ENCODE measurements around the gene ZSCAN5B. TPM values are rescaled to one million over a fixed set of nuclear protein-coding genes. Genes with fewer than 3 reads are reported as not detected.

The ZSCAN5B gene
- total and polyA plus RNA-seq, 2 donors = 0.05 TPM; not detected in 1

- WGBS = 94% methylated on average over 12 of the region's 12 CpGs
- no peaks in the 10 kb centered on the region for H3K9me3 ChIP-seq (ENCODE audit: control insufficient read depth in 2 of 2, insufficient read depth in 1 of 2, low read length in 1 of 2)
- peaks cover 33 to 41% of the 10 kb centered on the region in 2 donors for H3K4me1 ChIP-seq (ENCODE audit: control insufficient read depth in 2 of 2, insufficient read depth in 2 of 2, low read length in 2 of 2)
- no peak overlapping the region for H3K4me3 ChIP-seq (ENCODE audit: low read length in 2 of 2)
- DNase-seq (ENCODE audit: low read depth in 6 of 9, low spot score in 9 of 9) = no peak
- peak overlapping the region in 1 of 2 donors; percentile 50 for H3K27ac ChIP-seq (ENCODE audit: low read depth in 1 of 2, low read length in 1 of 2)
- H3K36me3 ChIP-seq (ENCODE audit: control insufficient read depth in 2 of 2, insufficient read depth in 2 of 2, low read length in 1 of 2) = peaks cover 21 to 38% of the 10 kb centered on the region in 2 donors
- H3K27me3 ChIP-seq (ENCODE audit: control insufficient read depth in 2 of 2, insufficient read depth in 1 of 2, low read length in 1 of 2) = no peaks in the 10 kb centered on the region
These were observed 52.8 kb downstream of the ZSCAN5B start for GRCh38 chr19:56144831-56145230.

- H3K9me3 ChIP-seq (ENCODE audit: control insufficient read depth in 2 of 2, insufficient read depth in 1 of 2, low read length in 1 of 2) = no peaks in the 10 kb centered on the region
- DNase-seq (ENCODE audit: low read depth in 6 of 9, low spot score in 9 of 9) = no peak
- H3K36me3 ChIP-seq (ENCODE audit: control insufficient read depth in 2 of 2, insufficient read depth in 2 of 2, low read length in 1 of 2) = peaks cover 16 to 34% of the 10 kb centered on the region in 2 donors
- peak overlapping the region in 1 of 2 donors; percentile 50 for H3K27ac ChIP-seq (ENCODE audit: low read depth in 1 of 2, low read length in 1 of 2)
- peaks cover 36 to 44% of the 10 kb centered on the region in 2 donors for H3K4me1 ChIP-seq (ENCODE audit: control insufficient read depth in 2 of 2, insufficient read depth in 2 of 2, low read length in 2 of 2)
- no peaks in the 10 kb centered on the region for H3K27me3 ChIP-seq (ENCODE audit: control insufficient read depth in 2 of 2, insufficient read depth in 1 of 2, low read length in 1 of 2)
- no peak overlapping the region for H3K4me3 ChIP-seq (ENCODE audit: low read length in 2 of 2)
- WGBS = 13% methylated on average over 6 of the region's 6 CpGs
These were observed 53.2 kb downstream of the ZSCAN5B start for GRCh38 chr19:56144376-56144775.

- Histone ChIP-seq H3K4me1 (ENCODE audit: control insufficient read depth in 2 of 2, insufficient read depth in 2 of 2, low read length in 2 of 2) (peaks cover 36 to 44% of the 10 kb centered on the region in 2 donors), H3K9me3 (ENCODE audit: control insufficient read depth in 2 of 2, insufficient read depth in 1 of 2, low read length in 1 of 2) (no peaks in the 10 kb centered on the region), H3K36me3 (ENCODE audit: control insufficient read depth in 2 of 2, insufficient read depth in 2 of 2, low read length in 1 of 2) (peaks cover 9 to 24% of the 10 kb centered on the region in 2 donors), H3K4me3 (ENCODE audit: low read length in 2 of 2) (peak overlapping the region in 1 of 2 donors; percentile 74), H3K27ac (ENCODE audit: low read depth in 1 of 2, low read length in 1 of 2) (peak overlapping the region; percentile 56 to 97), H3K27me3 (ENCODE audit: control insufficient read depth in 2 of 2, insufficient read depth in 1 of 2, low read length in 1 of 2) (no peaks in the 10 kb centered on the region)
- WGBS = 98% methylated on average over 4 of the region's 4 CpGs
- DNase-seq (ENCODE audit: low read depth in 6 of 9, low spot score in 9 of 9) = no peak
These were observed 54.6 kb downstream of the ZSCAN5B start for GRCh38 chr19:56142897-56143434.

GRCh38 chr19:56142087-56142787 lies 55.3 kb downstream of the ZSCAN5B start:
- DNase-seq (ENCODE audit: low read depth in 6 of 9, low spot score in 9 of 9) = no peak
- Histone ChIP-seq H3K27me3 (ENCODE audit: control insufficient read depth in 2 of 2, insufficient read depth in 1 of 2, low read length in 1 of 2) (no peaks in the 10 kb centered on the region), H3K36me3 (ENCODE audit: control insufficient read depth in 2 of 2, insufficient read depth in 2 of 2, low read length in 1 of 2) (peaks cover 5 to 16% of the 10 kb centered on the region in 2 donors), H3K9me3 (ENCODE audit: control insufficient read depth in 2 of 2, insufficient read depth in 1 of 2, low read length in 1 of 2) (no peaks in the 10 kb centered on the region), H3K4me1 (ENCODE audit: control insufficient read depth in 2 of 2, insufficient read depth in 2 of 2, low read length in 2 of 2) (peaks cover 36 to 44% of the 10 kb centered on the region in 2 donors), H3K27ac (ENCODE audit: low read depth in 1 of 2, low read length in 1 of 2) (peak overlapping the region; percentile 93 to 97), H3K4me3 (ENCODE audit: low read length in 2 of 2) (peak overlapping the region; percentile 68 to 74)
- 71% methylated on average over 17 of the region's 17 CpGs for WGBS

GRCh38 chr19:56141417-56141993 lies 56.1 kb downstream of the ZSCAN5B start:
- Histone ChIP-seq H3K36me3 (ENCODE audit: control insufficient read depth in 2 of 2, insufficient read depth in 2 of 2, low read length in 1 of 2) (peaks cover 4 to 9% of the 10 kb centered on the region in 2 donors), H3K4me3 (ENCODE audit: low read length in 2 of 2) (peak overlapping the region; percentile 68 to 74), H3K9me3 (ENCODE audit: control insufficient read depth in 2 of 2, insufficient read depth in 1 of 2, low read length in 1 of 2) (no peaks in the 10 kb centered on the region), H3K27me3 (ENCODE audit: control insufficient read depth in 2 of 2, insufficient read depth in 1 of 2, low read length in 1 of 2) (no peaks in the 10 kb centered on the region), H3K27ac (ENCODE audit: low read depth in 1 of 2, low read length in 1 of 2) (peak overlapping the region; percentile 93 to 97), H3K4me1 (ENCODE audit: control insufficient read depth in 2 of 2, insufficient read depth in 2 of 2, low read length in 2 of 2) (peaks cover 36 to 44% of the 10 kb centered on the region in 2 donors)
- WGBS = 2% methylated on average over 25 of the region's 26 CpGs
- peak in 8 of 9 donors; percentile 53 to 89 (median 72) for DNase-seq (ENCODE audit: low read depth in 6 of 9, low spot score in 9 of 9)

- Histone ChIP-seq H3K4me1 (ENCODE audit: control insufficient read depth in 2 of 2, insufficient read depth in 2 of 2, low read length in 2 of 2) (peaks cover 36 to 44% of the 10 kb centered on the region in 2 donors), H3K27me3 (ENCODE audit: control insufficient read depth in 2 of 2, insufficient read depth in 1 of 2, low read length in 1 of 2) (no peaks in the 10 kb centered on the region)
- under 1% methylated on average over 56 of the region's 56 CpGs for WGBS
These were observed 56.8 kb downstream of the ZSCAN5B start, which contains the start of gene ZNF444 for GRCh38 chr19:56140583-56141416. Gene ZNF444, plus strand, starts transcription at chr19:56141287. Its CDS starts 5,625 bp downstream, at chr19:56146912.

GRCh38 chr19:56139847-56140582 lies 57.6 kb downstream of the ZSCAN5B start:
- WGBS = 39% methylated on average over 22 of the region's 22 CpGs
- Histone ChIP-seq H3K4me3 (ENCODE audit: low read length in 2 of 2) (peak overlapping the region; percentile 68 to 74), H3K27ac (ENCODE audit: low read depth in 1 of 2, low read length in 1 of 2) (peak overlapping the region; percentile 77 to 93), H3K4me1 (ENCODE audit: control insufficient read depth in 2 of 2, insufficient read depth in 2 of 2, low read length in 2 of 2) (peaks cover 36 to 42% of the 10 kb centered on the region in 2 donors), H3K36me3 (ENCODE audit: control insufficient read depth in 2 of 2, insufficient read depth in 2 of 2, low read length in 1 of 2) (peaks cover 0 to 4% of the 10 kb centered on the region in 2 donors), H3K9me3 (ENCODE audit: control insufficient read depth in 2 of 2, insufficient read depth in 1 of 2, low read length in 1 of 2) (no peaks in the 10 kb centered on the region), H3K27me3 (ENCODE audit: control insufficient read depth in 2 of 2, insufficient read depth in 1 of 2, low read length in 1 of 2) (no peaks in the 10 kb centered on the region)
- peak in 1 of 9 donors; percentile 43 for DNase-seq (ENCODE audit: low read depth in 6 of 9, low spot score in 9 of 9)

More at GRCh38 chr19:56140583-56141416, 56.8 kb downstream of the ZSCAN5B start, which contains the start of gene ZNF444:
- Histone ChIP-seq H3K36me3 (ENCODE audit: control insufficient read depth in 2 of 2, insufficient read depth in 2 of 2, low read length in 1 of 2) (peaks cover 0 to 4% of the 10 kb centered on the region in 2 donors), H3K9me3 (ENCODE audit: control insufficient read depth in 2 of 2, insufficient read depth in 1 of 2, low read length in 1 of 2) (no peaks in the 10 kb centered on the region), H3K27ac (ENCODE audit: low read depth in 1 of 2, low read length in 1 of 2) (peak within 1 kb of the TSS; percentile 93 to 97), H3K4me3 (ENCODE audit: low read length in 2 of 2) (peak within 1 kb of the TSS; percentile 68 to 74)
- DNase-seq (ENCODE audit: low read depth in 6 of 9, low spot score in 9 of 9) = peak; percentile 98 to 100 (median 99)

Data from thymus (tissue), 11 donors.